Measurements from ENCODE around the gene GNPTG.

The GNPTG gene

DNA sequence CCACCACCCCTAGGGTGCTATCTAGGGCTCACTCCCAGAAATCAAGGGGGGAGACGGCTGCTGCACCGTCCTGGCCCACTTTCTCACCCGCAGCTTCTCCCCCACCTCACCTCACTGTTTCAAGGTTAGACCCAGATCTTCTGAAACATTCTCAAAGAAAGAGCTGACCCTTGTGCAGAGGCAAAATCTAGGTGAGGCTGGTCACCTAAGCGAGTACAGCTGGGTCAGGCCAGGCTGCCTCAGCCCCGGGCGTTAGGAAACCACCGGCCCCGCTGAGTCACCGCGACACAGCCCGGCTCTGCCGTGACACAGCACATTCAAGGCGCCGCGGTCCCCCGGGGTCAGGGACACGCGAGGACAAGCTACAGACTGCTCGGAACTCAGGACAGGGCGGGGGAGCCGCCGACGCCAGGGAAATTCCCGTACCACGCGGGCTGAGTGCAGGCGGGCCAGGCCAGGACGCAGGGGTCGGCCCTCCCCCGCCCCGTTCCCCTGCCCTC is 27.1 kb downstream of the GNPTG start:
- peak; percentile 77 for DNase-seq
- peaks cover 5% of the 10 kb centered on the region; the same call in 1 of the 2 replicates for H3K4me1 ChIP-seq
- no peaks in the 10 kb centered on the region for H3K27me3 ChIP-seq
- peaks cover 2% of the 10 kb centered on the region; the same call in 1 of the 2 replicates for H3K36me3 ChIP-seq
- peak overlapping the region; percentile 88 for H3K4me3 ChIP-seq (ENCODE audit: low read depth, low read length)
- TF ChIP-seq, protein P1, sequence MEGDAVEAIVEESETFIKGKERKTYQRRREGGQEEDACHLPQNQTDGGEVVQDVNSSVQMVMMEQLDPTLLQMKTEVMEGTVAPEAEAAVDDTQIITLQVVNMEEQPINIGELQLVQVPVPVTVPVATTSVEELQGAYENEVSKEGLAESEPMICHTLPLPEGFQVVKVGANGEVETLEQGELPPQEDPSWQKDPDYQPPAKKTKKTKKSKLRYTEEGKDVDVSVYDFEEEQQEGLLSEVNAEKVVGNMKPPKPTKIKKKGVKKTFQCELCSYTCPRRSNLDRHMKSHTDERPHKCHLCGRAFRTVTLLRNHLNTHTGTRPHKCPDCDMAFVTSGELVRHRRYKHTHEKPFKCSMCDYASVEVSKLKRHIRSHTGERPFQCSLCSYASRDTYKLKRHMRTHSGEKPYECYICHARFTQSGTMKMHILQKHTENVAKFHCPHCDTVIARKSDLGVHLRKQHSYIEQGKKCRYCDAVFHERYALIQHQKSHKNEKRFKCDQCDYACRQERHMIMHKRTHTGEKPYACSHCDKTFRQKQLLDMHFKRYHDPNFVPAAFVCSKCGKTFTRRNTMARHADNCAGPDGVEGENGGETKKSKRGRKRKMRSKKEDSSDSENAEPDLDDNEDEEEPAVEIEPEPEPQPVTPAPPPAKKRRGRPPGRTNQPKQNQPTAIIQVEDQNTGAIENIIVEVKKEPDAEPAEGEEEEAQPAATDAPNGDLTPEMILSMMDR (IDR thresholded peaks at IDR 0.05; ENCODE audit: low read depth, low read length): no peak
- no peaks in the 10 kb centered on the region for H3K9me3 ChIP-seq

DNA sequence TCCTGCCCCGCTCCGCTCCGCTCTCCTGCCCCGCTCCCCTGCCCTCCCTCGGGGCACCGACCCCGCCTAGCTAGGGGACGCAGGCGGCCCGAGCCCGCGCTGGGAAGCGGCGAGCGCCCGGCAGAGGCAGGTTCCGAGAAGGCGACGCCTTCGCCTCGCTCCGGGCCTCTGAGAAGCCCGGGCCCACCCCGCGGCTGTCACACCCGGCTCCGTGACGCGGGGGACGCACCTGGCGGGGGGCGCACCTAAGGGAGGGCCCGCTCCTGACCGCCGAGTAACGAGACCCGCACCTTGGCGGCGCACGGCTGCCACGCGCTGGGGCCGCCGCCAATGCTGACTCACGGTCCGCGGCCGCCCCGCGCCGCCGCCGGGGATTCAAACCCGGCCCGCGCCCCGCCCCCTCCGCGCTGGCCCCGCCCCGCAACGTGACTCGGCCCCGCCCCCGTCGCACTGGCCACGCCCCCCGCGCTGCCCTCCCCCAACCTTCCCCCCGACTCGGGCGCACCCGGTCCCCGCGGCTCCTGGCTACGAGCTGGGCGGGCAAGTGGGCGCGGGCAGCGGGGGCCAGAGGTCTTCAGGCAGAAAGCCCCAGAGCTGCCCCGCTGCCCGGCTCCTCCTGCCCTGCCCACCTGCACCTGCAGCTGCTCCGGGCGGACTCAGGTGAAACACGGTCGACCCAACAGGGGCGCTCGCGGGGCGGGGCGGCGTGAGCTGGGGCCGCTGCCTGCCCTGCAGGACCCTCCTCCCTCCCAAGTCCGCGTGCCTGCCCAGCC is 27.8 kb downstream of the GNPTG start:
- Histone ChIP-seq H3K4me3 (ENCODE audit: low read depth, low read length) (peak overlapping the region; percentile 88), H3K36me3 (peaks cover 2% of the 10 kb centered on the region; the same call in 1 of the 2 replicates), H3K4me1 (peaks cover 5% of the 10 kb centered on the region; the same call in 1 of the 2 replicates), H3K27me3 (no peaks in the 10 kb centered on the region), H3K9me3 (no peaks in the 10 kb centered on the region)
- TF ChIP-seq, protein P1 (IDR thresholded peaks at IDR 0.05; ENCODE audit: low read depth, low read length): no peak
- DNase-seq: peak; percentile 86

DNA sequence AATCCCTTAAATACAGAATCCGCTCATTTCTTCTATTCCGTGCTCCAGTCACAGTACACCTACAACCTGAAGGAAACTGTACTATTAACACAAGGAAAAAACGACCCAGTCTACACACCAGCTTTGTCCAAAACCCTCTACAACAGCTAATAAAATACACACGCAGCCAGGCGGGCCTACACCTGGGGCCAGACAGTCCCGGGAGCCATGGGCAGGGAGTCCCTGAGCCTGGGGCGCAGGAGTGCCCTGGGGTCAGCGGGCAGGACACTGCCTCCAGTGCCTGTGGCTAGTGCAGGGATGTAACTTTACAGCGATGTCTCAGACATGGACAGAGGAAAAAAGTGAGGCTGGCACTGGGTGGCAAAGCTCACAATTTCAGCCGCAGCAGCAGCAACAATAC is 28.5 kb downstream of the GNPTG start:
- DNase-seq: no peak
- peaks cover 5% of the 10 kb centered on the region; the same call in 1 of the 2 replicates for H3K4me1 ChIP-seq
- no peaks in the 10 kb centered on the region for H3K27me3 ChIP-seq
- TF ChIP-seq, protein P1 (IDR thresholded peaks at IDR 0.05; ENCODE audit: low read depth, low read length): no peak
- H3K36me3 ChIP-seq: 0 out of 2 replicates have a peak, but pooled peaks cover 2% of the 10 kb centered on the region
- H3K4me3 ChIP-seq (ENCODE audit: low read depth, low read length): peak overlapping the region; percentile 58
- no peaks in the 10 kb centered on the region for H3K9me3 ChIP-seq

DNA sequence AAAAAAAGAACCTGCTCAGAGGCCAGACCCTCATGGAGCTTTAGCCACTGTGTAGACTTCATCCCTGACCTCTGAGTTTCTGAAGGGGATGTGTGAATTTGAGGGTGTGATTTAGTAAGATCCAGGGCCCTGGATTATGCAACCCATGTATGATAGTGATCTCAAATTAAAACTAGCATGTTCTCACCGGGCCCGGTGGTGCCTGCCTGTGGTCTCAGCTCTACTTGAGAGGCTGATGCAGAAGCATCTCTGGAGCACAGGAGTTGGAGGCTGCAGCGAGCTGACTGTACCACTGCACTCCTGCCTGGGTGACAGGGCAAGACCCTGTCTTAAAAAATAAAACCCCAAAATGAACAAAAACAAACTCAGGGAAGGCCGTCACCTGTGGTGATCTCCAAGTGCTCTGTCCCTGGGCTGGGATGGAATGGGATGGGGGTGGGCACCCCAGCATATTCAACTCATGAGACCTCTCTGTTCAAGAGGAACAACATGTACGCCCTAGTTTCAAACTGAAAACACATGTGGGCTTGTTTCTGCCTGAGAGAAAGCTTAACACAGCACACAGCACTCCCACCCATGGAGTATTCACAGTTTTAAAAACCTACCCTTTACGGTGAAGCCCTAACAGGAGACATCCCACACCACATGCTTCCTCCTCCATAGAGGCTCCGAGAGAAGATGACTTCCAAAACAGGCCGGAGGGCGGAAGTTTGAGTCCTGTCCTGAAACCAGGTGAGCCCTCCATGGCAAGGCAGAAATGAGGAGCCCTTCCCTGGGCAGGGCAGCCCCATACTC is 30.1 kb downstream of the GNPTG start:
- Histone ChIP-seq H3K4me3 (ENCODE audit: low read depth, low read length) (no peak overlapping the region), H3K27me3 (no peaks in the 10 kb centered on the region), H3K36me3 (no peaks in the 10 kb centered on the region), H3K9me3 (no peaks in the 10 kb centered on the region), H3K4me1 (peaks cover 5% of the 10 kb centered on the region; the same call in 1 of the 2 replicates)
- no peak for DNase-seq
- TF ChIP-seq, protein P1 (IDR thresholded peaks at IDR 0.05; ENCODE audit: low read depth, low read length): no peak

DNA sequence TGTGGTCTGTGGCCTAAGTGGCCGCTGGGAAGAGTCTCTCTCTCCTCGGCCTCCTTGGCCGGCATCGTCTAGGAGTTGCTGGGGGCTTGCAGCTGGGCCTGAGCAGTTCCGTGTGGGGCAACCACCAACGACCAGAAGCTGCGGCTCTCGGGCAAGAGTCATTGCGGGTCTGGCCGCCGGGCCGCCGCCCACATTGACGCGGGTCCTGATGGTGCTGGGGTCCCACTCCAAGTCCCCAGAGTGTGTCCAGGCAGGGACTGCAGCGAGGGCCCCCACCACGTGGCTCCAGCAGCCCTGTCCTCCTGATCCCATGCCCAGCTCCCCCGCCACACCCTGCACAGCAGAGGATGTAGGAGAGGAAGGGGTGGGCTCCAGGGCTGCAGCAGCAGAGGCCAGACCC is 31.8 kb downstream of the GNPTG start:
- Histone ChIP-seq H3K36me3 (no peaks in the 10 kb centered on the region), H3K4me3 (ENCODE audit: low read depth, low read length) (no peak overlapping the region), H3K9me3 (no peaks in the 10 kb centered on the region), H3K4me1 (no peaks in the 10 kb centered on the region), H3K27me3 (no peaks in the 10 kb centered on the region)
- TF ChIP-seq, protein P1 (IDR thresholded peaks at IDR 0.05; ENCODE audit: low read depth, low read length): no peak
- no peak for DNase-seq

Data from BE2C (cell line).